Measurements from ENCODE around the gene NABP2.

The NABP2 gene

GRCh38 chr12:56208006-56208405 is 16.1 kb upstream of the NABP2 start:
- Histone ChIP-seq H3K36me3 (ENCODE audit: control insufficient read depth in 2 of 2, insufficient read depth in 2 of 2, low read length in 2 of 2) (peaks cover 49 to 58% of the 10 kb centered on the region in 2 donors), H3K27ac (ENCODE audit: low read depth in 2 of 2, low read length in 2 of 2) (no peak overlapping the region), H3K9ac (ENCODE audit: low read depth in 1 of 2, low read length in 2 of 2) (no peak overlapping the region), H3K9me3 (ENCODE audit: control insufficient read depth in 2 of 2, low read length in 2 of 2) (no peaks in the 10 kb centered on the region), H3K4me3 (ENCODE audit: low read length in 2 of 2) (no peak overlapping the region), H3K4me1 (ENCODE audit: control insufficient read depth in 2 of 2, insufficient read depth in 2 of 2, low read length in 2 of 2) (peaks cover 0 to 3% of the 10 kb centered on the region in 2 donors), H3K27me3 (ENCODE audit: control insufficient read depth in 2 of 2, insufficient read depth in 2 of 2, low read length in 2 of 2) (no peaks in the 10 kb centered on the region)

DNA sequence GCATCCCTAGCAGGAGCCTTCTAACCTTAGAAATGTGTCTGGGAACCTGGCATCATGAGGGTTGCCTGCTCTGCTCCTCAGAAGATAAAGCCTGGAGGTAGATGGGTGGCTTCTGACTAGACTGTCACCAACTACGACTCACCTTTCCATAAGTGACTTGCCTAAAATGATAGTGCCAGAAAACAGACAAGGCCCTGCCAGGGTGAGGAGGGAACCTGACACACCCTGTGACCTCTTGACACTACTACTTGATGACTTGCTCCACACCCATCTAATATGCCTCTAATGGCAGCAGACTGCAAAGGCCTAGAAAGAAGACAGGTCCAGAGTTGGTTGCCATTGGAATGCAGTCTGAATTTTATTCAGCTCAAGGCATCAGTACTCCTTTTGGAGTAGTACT is 11.8 kb upstream of the NABP2 start:
- Histone ChIP-seq H3K27ac (ENCODE audit: low read depth in 2 of 2, low read length in 2 of 2) (no peak overlapping the region), H3K4me3 (ENCODE audit: low read length in 2 of 2) (no peak overlapping the region), H3K4me1 (ENCODE audit: control insufficient read depth in 2 of 2, insufficient read depth in 2 of 2, low read length in 2 of 2) (peaks cover 0 to 3% of the 10 kb centered on the region in 2 donors), H3K9me3 (ENCODE audit: control insufficient read depth in 2 of 2, low read length in 2 of 2) (no peaks in the 10 kb centered on the region), H3K36me3 (ENCODE audit: control insufficient read depth in 2 of 2, insufficient read depth in 2 of 2, low read length in 2 of 2) (peaks cover 47 to 59% of the 10 kb centered on the region in 2 donors), H3K27me3 (ENCODE audit: control insufficient read depth in 2 of 2, insufficient read depth in 2 of 2, low read length in 2 of 2) (no peaks in the 10 kb centered on the region), H3K9ac (ENCODE audit: low read depth in 1 of 2, low read length in 2 of 2) (no peak overlapping the region)

- H3K4me1 ChIP-seq (ENCODE audit: control insufficient read depth in 2 of 2, insufficient read depth in 2 of 2, low read length in 2 of 2): peaks cover 0 to 3% of the 10 kb centered on the region in 2 donors
- no peak overlapping the region for H3K4me3 ChIP-seq (ENCODE audit: low read length in 2 of 2)
- no peaks in the 10 kb centered on the region for H3K27me3 ChIP-seq (ENCODE audit: control insufficient read depth in 2 of 2, insufficient read depth in 2 of 2, low read length in 2 of 2)
- peaks cover 38 to 49% of the 10 kb centered on the region in 2 donors for H3K36me3 ChIP-seq (ENCODE audit: control insufficient read depth in 2 of 2, insufficient read depth in 2 of 2, low read length in 2 of 2)
- H3K9ac ChIP-seq (ENCODE audit: low read depth in 1 of 2, low read length in 2 of 2): no peak overlapping the region
- H3K9me3 ChIP-seq (ENCODE audit: control insufficient read depth in 2 of 2, low read length in 2 of 2): no peaks in the 10 kb centered on the region
- no peak overlapping the region for H3K27ac ChIP-seq (ENCODE audit: low read depth in 2 of 2, low read length in 2 of 2)
Observed at GRCh38 chr12:56213878-56214277, 10.3 kb upstream of the NABP2 start.

GRCh38 chr12:56216461-56216860 is 7.7 kb upstream of the NABP2 start:
- no peak overlapping the region for H3K9ac ChIP-seq (ENCODE audit: low read depth in 1 of 2, low read length in 2 of 2)
- no peak overlapping the region for H3K27ac ChIP-seq (ENCODE audit: low read depth in 2 of 2, low read length in 2 of 2)
- no peaks in the 10 kb centered on the region for H3K27me3 ChIP-seq (ENCODE audit: control insufficient read depth in 2 of 2, insufficient read depth in 2 of 2, low read length in 2 of 2)
- H3K36me3 ChIP-seq (ENCODE audit: control insufficient read depth in 2 of 2, insufficient read depth in 2 of 2, low read length in 2 of 2): peaks cover 26 to 36% of the 10 kb centered on the region in 2 donors
- H3K4me3 ChIP-seq (ENCODE audit: low read length in 2 of 2): no peak overlapping the region
- no peaks in the 10 kb centered on the region for H3K9me3 ChIP-seq (ENCODE audit: control insufficient read depth in 2 of 2, low read length in 2 of 2)
- peaks cover 7 to 10% of the 10 kb centered on the region in 2 donors for H3K4me1 ChIP-seq (ENCODE audit: control insufficient read depth in 2 of 2, insufficient read depth in 2 of 2, low read length in 2 of 2)

DNA sequence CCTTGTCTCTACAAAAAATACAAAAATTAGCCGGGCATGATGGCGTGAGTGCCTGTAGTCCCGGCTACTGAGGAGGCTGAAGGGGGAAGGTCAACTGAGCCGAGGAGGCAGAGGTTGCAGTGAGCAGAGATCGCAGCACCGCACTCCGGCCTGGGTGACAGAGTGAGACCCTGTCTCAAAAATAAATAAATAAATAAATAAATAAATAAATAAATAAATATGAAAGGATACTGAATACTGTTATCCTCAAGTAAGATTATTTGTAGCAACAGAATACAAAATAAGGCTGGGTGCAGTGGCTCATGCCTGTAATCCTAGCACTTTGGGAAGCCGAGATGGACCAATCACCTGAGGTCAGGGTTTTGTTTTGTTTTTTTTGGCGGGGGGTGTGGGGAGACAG is 4.3 kb upstream of the NABP2 start:
- Histone ChIP-seq H3K4me1 (ENCODE audit: control insufficient read depth in 2 of 2, insufficient read depth in 2 of 2, low read length in 2 of 2) (peaks cover 23 to 29% of the 10 kb centered on the region in 2 donors), H3K36me3 (ENCODE audit: control insufficient read depth in 2 of 2, insufficient read depth in 2 of 2, low read length in 2 of 2) (peaks cover 5 to 10% of the 10 kb centered on the region in 2 donors), H3K9ac (ENCODE audit: low read depth in 1 of 2, low read length in 2 of 2) (no peak overlapping the region), H3K4me3 (ENCODE audit: low read length in 2 of 2) (no peak overlapping the region), H3K27ac (ENCODE audit: low read depth in 2 of 2, low read length in 2 of 2) (no peak overlapping the region), H3K27me3 (ENCODE audit: control insufficient read depth in 2 of 2, insufficient read depth in 2 of 2, low read length in 2 of 2) (no peaks in the 10 kb centered on the region), H3K9me3 (ENCODE audit: control insufficient read depth in 2 of 2, low read length in 2 of 2) (no peaks in the 10 kb centered on the region)

DNA sequence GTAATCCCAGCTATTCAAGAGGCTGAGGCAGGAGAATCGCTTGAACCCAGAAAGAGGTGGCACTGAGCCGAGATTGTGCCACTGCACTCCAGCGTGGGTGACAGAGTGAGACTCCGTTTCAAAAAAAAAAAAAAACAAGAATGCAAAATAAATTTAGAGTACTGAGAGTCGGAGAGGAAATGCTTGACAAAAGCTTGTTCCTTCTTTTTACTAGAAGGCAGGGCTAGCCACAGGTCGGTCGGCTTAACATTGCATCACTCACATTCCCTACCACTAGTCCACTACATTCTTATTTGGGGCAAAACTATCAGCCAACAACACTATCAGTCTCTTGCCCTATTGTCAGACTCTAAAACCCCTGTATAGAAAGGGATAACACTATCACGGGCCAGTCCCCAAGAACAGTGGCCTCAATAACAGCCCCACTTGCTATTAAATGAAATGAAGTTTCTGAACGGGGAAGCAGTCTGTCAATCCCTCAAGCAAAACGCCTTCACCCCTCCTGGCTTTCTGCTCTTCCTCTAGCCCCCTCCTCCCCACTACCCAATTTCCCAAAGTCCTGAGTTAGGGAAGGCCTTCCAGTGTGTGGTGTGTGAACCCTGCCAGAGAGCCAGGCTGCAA is 3.4 kb upstream of the NABP2 start:
- H3K9me3 ChIP-seq (ENCODE audit: control insufficient read depth in 2 of 2, low read length in 2 of 2): no peaks in the 10 kb centered on the region
- H3K27ac ChIP-seq (ENCODE audit: low read depth in 2 of 2, low read length in 2 of 2): peak overlapping the region; percentile 99
- peaks cover 29 to 36% of the 10 kb centered on the region in 2 donors for H3K4me1 ChIP-seq (ENCODE audit: control insufficient read depth in 2 of 2, insufficient read depth in 2 of 2, low read length in 2 of 2)
- no peaks in the 10 kb centered on the region for H3K27me3 ChIP-seq (ENCODE audit: control insufficient read depth in 2 of 2, insufficient read depth in 2 of 2, low read length in 2 of 2)
- H3K9ac ChIP-seq (ENCODE audit: low read depth in 1 of 2, low read length in 2 of 2): peak overlapping the region; percentile 90 to 96
- H3K4me3 ChIP-seq (ENCODE audit: low read length in 2 of 2): peak overlapping the region; percentile 80 to 91
- H3K36me3 ChIP-seq (ENCODE audit: control insufficient read depth in 2 of 2, insufficient read depth in 2 of 2, low read length in 2 of 2): peaks cover 3 to 5% of the 10 kb centered on the region in 2 donors

DNA sequence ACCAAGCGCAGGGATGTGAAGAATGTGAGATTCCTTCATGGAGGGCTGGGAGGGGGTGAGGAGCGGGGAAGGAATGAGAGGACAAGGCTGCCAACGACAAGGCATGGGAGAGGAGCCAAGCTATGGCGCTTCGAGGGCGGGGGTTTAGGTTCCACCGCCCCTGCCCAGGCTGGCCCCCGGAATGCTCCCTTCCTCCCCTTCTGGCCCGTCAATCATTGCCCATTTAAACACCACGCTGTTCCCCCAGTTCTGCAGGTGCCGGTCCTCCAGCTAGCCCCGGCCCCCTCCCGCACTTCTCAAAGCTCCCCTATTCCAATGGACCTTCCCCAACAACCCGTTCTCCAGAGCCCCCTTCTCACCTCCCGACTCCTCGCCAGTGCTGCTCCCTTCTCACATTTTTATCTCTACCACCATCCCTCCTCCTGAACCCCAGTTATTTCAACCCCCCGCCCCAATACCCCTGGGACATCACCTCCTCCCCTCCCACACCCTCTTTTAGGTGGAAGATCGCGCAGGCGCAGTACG is 2.8 kb upstream of the NABP2 start:
- Histone ChIP-seq H3K27ac (ENCODE audit: low read depth in 2 of 2, low read length in 2 of 2) (peak overlapping the region; percentile 99), H3K27me3 (ENCODE audit: control insufficient read depth in 2 of 2, insufficient read depth in 2 of 2, low read length in 2 of 2) (no peaks in the 10 kb centered on the region), H3K9me3 (ENCODE audit: control insufficient read depth in 2 of 2, low read length in 2 of 2) (no peaks in the 10 kb centered on the region), H3K4me3 (ENCODE audit: low read length in 2 of 2) (peak overlapping the region; percentile 80 to 91), H3K36me3 (ENCODE audit: control insufficient read depth in 2 of 2, insufficient read depth in 2 of 2, low read length in 2 of 2) (peaks cover 3% of the 10 kb centered on the region in 2 donors), H3K9ac (ENCODE audit: low read depth in 1 of 2, low read length in 2 of 2) (peak overlapping the region; percentile 90 to 96), H3K4me1 (ENCODE audit: control insufficient read depth in 2 of 2, insufficient read depth in 2 of 2, low read length in 2 of 2) (peaks cover 29 to 36% of the 10 kb centered on the region in 2 donors)

- Histone ChIP-seq H3K36me3 (ENCODE audit: control insufficient read depth in 2 of 2, insufficient read depth in 2 of 2, low read length in 2 of 2) (no peaks in the 10 kb centered on the region), H3K9ac (ENCODE audit: low read depth in 1 of 2, low read length in 2 of 2) (peak within 1 kb of the TSS; percentile 90 to 96)
Observed at GRCh38 chr12:56221757-56222530, 2.2 kb upstream of the NABP2 start, which contains the start of gene RNF41. TSS of gene RNF41 (minus strand) at chr12:56221922. CDS start at chr12:56214047, 7,875 bp downstream.

GRCh38 chr12:56222531-56222895 is 1.6 kb upstream of the NABP2 start:
- peaks cover 29 to 36% of the 10 kb centered on the region in 2 donors for H3K4me1 ChIP-seq (ENCODE audit: control insufficient read depth in 2 of 2, insufficient read depth in 2 of 2, low read length in 2 of 2)
- no peaks in the 10 kb centered on the region for H3K9me3 ChIP-seq (ENCODE audit: control insufficient read depth in 2 of 2, low read length in 2 of 2)

More at GRCh38 chr12:56221757-56222530, 2.2 kb upstream of the NABP2 start, which contains the start of gene RNF41:
- H3K27ac ChIP-seq (ENCODE audit: low read depth in 2 of 2, low read length in 2 of 2): peak within 1 kb of the TSS; percentile 99
- H3K9me3 ChIP-seq (ENCODE audit: control insufficient read depth in 2 of 2, low read length in 2 of 2): no peaks in the 10 kb centered on the region
- H3K4me3 ChIP-seq (ENCODE audit: low read length in 2 of 2): peak within 1 kb of the TSS; percentile 80 to 91
- peaks cover 29 to 36% of the 10 kb centered on the region in 2 donors for H3K4me1 ChIP-seq (ENCODE audit: control insufficient read depth in 2 of 2, insufficient read depth in 2 of 2, low read length in 2 of 2)
- H3K27me3 ChIP-seq (ENCODE audit: control insufficient read depth in 2 of 2, insufficient read depth in 2 of 2, low read length in 2 of 2): no peaks in the 10 kb centered on the region

DNA sequence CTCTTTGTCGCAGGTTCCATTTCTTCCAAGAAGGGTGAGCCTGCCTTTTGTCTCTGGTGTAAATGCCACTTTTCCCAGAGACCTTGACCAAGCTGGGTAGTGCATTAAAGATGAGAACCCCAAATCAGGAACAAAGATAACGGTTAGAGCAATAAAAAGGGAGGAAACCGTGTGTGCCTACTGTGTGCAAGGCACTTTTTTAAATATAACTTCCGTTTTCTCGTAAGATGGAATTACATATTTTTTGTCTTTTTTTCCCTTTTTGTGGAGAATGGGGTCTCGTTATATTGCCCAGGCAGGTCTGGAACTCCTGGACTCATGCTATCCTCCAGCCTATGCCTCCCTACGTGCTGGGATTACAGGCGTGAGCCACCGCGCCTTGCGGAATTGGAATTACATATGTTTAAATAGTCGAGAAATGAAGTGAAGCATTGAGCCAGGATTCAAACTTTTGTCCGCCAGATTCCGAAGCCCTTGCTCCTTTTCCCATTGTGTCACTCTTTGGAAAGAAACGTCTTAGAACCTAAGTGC is 506 bp upstream of the NABP2 start:
- H3K4me1 ChIP-seq (ENCODE audit: control insufficient read depth in 2 of 2, insufficient read depth in 2 of 2, low read length in 2 of 2): peaks cover 29 to 36% of the 10 kb centered on the region in 2 donors
- no peaks in the 10 kb centered on the region for H3K9me3 ChIP-seq (ENCODE audit: control insufficient read depth in 2 of 2, low read length in 2 of 2)
- H3K9ac ChIP-seq (ENCODE audit: low read depth in 1 of 2, low read length in 2 of 2): peak overlapping the region; percentile 37 to 38
- no peaks in the 10 kb centered on the region for H3K27me3 ChIP-seq (ENCODE audit: control insufficient read depth in 2 of 2, insufficient read depth in 2 of 2, low read length in 2 of 2)
- H3K36me3 ChIP-seq (ENCODE audit: control insufficient read depth in 2 of 2, insufficient read depth in 2 of 2, low read length in 2 of 2): no peaks in the 10 kb centered on the region
- H3K4me3 ChIP-seq (ENCODE audit: low read length in 2 of 2): peak overlapping the region; percentile 58 to 85
- H3K27ac ChIP-seq (ENCODE audit: low read depth in 2 of 2, low read length in 2 of 2): peak overlapping the region; percentile 99

More at GRCh38 chr12:56222531-56222895, 1.6 kb upstream of the NABP2 start:
- peak overlapping the region; percentile 99 for H3K27ac ChIP-seq (ENCODE audit: low read depth in 2 of 2, low read length in 2 of 2)
- peak overlapping the region; percentile 80 to 91 for H3K4me3 ChIP-seq (ENCODE audit: low read length in 2 of 2)
- H3K27me3 ChIP-seq (ENCODE audit: control insufficient read depth in 2 of 2, insufficient read depth in 2 of 2, low read length in 2 of 2): no peaks in the 10 kb centered on the region
- H3K9ac ChIP-seq (ENCODE audit: low read depth in 1 of 2, low read length in 2 of 2): peak overlapping the region; percentile 90 to 96
- H3K36me3 ChIP-seq (ENCODE audit: control insufficient read depth in 2 of 2, insufficient read depth in 2 of 2, low read length in 2 of 2): no peaks in the 10 kb centered on the region

All from mucosa of rectum (tissue), 2 donors.